WTC11 (cell line): ENCODE data around the gene USP21. TPM values are rescaled to one million over a fixed set of nuclear protein-coding genes. Genes with fewer than 3 reads are reported as not detected.

Experiments used
- ATAC-seq: fragments of 200-7000 bp; cut with Tn5 transposase; 2 replicates; pipeline ENCODE4 v1.10.0; 2021; ENCODE audit warnings: mild to moderate bottlenecking, moderate library complexity
- CTCF ChIA-PET: fragments of 300-600 bp; sonication (Branson Sonifier 250); formaldehyde crosslinking; loops from one replicate; lab custom pipeline; 2021; ENCODE audit warnings: antibody characterized with exemption; lab: Charles Lee
- POLR2A ChIA-PET: fragments of 350-600 bp; sonication (Branson Sonifier 250); formaldehyde crosslinking; loops from one replicate; lab custom pipeline; 2021; ENCODE audit warnings: antibody characterized with exemption; lab: Charles Lee
- DNase-seq: peaks from one replicate; pipeline ENCODE4 v3.0.0; 2021; ENCODE audit warnings: low spot score
- H3K27ac Mint-ChIP-seq: 2 replicates; pipeline ENCODE4 v1.8.0; 2021; ENCODE audit warnings: mixed read lengths
- H3K27me3 Mint-ChIP-seq: 2 replicates; pipeline ENCODE4 v1.8.0; 2021; ENCODE audit warnings: low read depth, mild to moderate bottlenecking, moderate library complexity, mixed read lengths
- H3K36me3 Mint-ChIP-seq: 2 replicates; pipeline ENCODE4 v1.8.0; 2021; ENCODE audit warnings: mixed read lengths
- H3K4me1 Mint-ChIP-seq: 2 replicates; pipeline ENCODE4 v1.8.0; 2022; ENCODE audit warnings: mixed read lengths
- H3K4me3 Mint-ChIP-seq: 2 replicates; pipeline ENCODE4 v1.8.0; 2021; ENCODE audit warnings: mild to moderate bottlenecking, moderate library complexity, mixed read lengths
- H3K9me3 Mint-ChIP-seq: 2 replicates; pipeline ENCODE4 v1.8.0; 2021; ENCODE audit warnings: mixed read lengths
- ESRRA ChIP-seq: sonication (generic); formaldehyde crosslinking; IDR thresholded peaks from 2 replicates; pipeline ENCODE4 v1.8.1; 2022; ENCODE audit warnings: mild to moderate bottlenecking, missing genetic modification reagents, borderline replicate concordance
- HMGA2 ChIP-seq: fragments of 250-450 bp; sonication (Bioruptor Pico); IDR thresholded peaks from 2 replicates; pipeline ENCODE4 v1.4.0; 2021; ENCODE audit warnings: mild to moderate bottlenecking, moderate library complexity
- NFE2L1 ChIP-seq: sonication (generic); formaldehyde crosslinking; IDR thresholded peaks from 2 replicates; pipeline ENCODE4 v1.8.1; 2023; ENCODE audit warnings: missing genetic modification reagents
- NR1H2 ChIP-seq: sonication (generic); formaldehyde crosslinking; IDR thresholded peaks from 2 replicates; pipeline ENCODE4 v1.9.0; 2021; ENCODE audit warnings: mild to moderate bottlenecking, moderate library complexity, missing genetic modification reagents
- SMAD4 ChIP-seq: sonication (generic); formaldehyde crosslinking; IDR thresholded peaks from 2 replicates; pipeline ENCODE4 v1.8.0; 2022; ENCODE audit warnings: mild to moderate bottlenecking, missing genetic modification reagents
- SOX15 ChIP-seq: fragments of 250-450 bp; sonication (Bioruptor Pico); IDR thresholded peaks from 2 replicates; pipeline ENCODE4 v1.9.0; 2021; ENCODE audit warnings: mild to moderate bottlenecking
- ZNF232 ChIP-seq: sonication (generic); formaldehyde crosslinking; IDR thresholded peaks from 2 replicates; pipeline ENCODE4 v1.8.0; 2022; ENCODE audit warnings: mild to moderate bottlenecking, missing genetic modification reagents
- ZNF416 ChIP-seq: fragments of 250-450 bp; sonication (Bioruptor Pico); IDR thresholded peaks from 2 replicates; pipeline ENCODE4 v1.9.0; 2021; ENCODE audit warnings: mild to moderate bottlenecking, inconsistent platforms
- ZNF423 ChIP-seq: fragments of 250-450 bp; sonication (Bioruptor Pico); IDR thresholded peaks from 2 replicates; pipeline ENCODE4 v2.1.2; 2022; ENCODE audit warnings: mild to moderate bottlenecking, moderate library complexity
- total RNA-seq: library from RNA; stranded (reverse); gene quantifications from 3 replicates; pipeline ENCODE4 v1.2.3, GENCODE V29; 2021
- TF ChIP-seq, protein P1 (sequence below): sonication (generic); formaldehyde crosslinking; conservative IDR thresholded peaks from 2 replicates; pipeline ENCODE4 v1.8.1; 2023; ENCODE audit warnings: mild to moderate bottlenecking, low read depth, missing genetic modification reagents, moderate library complexity
- TF ChIP-seq, protein P2 (sequence below): sonication (generic); formaldehyde crosslinking; IDR thresholded peaks from 2 replicates; pipeline ENCODE4 v1.8.1; 2023; ENCODE audit warnings: mild to moderate bottlenecking, missing genetic modification reagents
- TF ChIP-seq, protein P3 (sequence below): sonication (generic); formaldehyde crosslinking; IDR thresholded peaks from 2 replicates; pipeline ENCODE4 v1.8.0; 2022; ENCODE audit warnings: mild to moderate bottlenecking, missing genetic modification reagents
- TF ChIP-seq, protein P4 (sequence below): fragments of 250-450 bp; sonication (Bioruptor Pico); IDR thresholded peaks from 2 replicates; pipeline ENCODE4 v1.9.0; 2021; ENCODE audit warnings: mild to moderate bottlenecking, borderline replicate concordance
- TF ChIP-seq, protein P5 (sequence below): fragments of 200-600 bp; IDR thresholded peaks from 2 replicates; pipeline ENCODE4 v1.8.0; 2022; ENCODE audit warnings: antibody characterized with exemption

The USP21 gene
- total RNA-seq, 1 experiment from 2014 or later: 30.8 TPM

DNA sequence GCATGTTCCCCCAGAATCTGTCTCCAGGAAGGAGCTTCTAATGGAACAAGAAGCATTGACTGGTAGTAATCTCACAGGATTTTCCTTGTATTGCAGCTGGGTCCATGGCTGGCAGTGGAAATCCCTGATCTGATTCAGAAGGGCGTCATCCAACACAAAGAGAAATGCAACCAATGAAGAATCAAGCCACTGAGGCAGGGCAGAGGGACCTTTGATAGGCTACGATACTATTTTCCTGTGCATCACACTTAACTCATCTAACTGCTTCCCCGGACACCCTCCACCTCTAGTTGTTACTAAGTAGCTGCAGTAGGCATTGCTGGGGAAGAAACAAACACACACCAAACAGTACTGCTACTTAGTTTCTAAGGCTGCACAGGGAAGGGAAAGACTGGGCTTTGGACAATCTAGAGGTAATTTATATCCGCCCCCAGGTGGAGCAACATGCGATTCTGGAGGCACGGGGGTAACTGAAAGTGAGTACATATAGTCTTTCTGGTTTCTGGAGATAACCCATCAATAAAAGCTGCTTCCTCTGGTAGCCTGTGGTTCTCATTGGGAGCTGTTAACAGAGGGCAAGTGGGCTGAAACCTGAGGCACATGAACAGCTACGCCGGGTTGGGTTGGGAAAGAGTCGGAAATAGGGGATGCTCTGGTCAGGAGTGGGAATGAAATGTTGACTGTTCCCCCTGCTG is 837 bp upstream of the USP21 start:
- Mint-ChIP-seq H3K27ac (peak overlapping the region; percentile 84), H3K4me1 (peaks cover 27% of the 10 kb centered on the region), H3K9me3 (no peaks in the 10 kb centered on the region), H3K36me3 (peaks cover 12% of the 10 kb centered on the region), H3K27me3 (no peaks in the 10 kb centered on the region), H3K4me3 (peak overlapping the region; percentile 84)
- ATAC-seq (no peak), DNase-seq (no peak)
- ChIA-PET CTCF (interaction anchor here (0.6 to 1.7 kb wide), 6 partner anchors 7 to 227 kb away, joined by 3 to 6 read pairs (median 3); partner anchors contain the start of genes PPOX and TOMM40L), POLR2A (no interaction called here)
- TF ChIP-seq, protein P1, sequence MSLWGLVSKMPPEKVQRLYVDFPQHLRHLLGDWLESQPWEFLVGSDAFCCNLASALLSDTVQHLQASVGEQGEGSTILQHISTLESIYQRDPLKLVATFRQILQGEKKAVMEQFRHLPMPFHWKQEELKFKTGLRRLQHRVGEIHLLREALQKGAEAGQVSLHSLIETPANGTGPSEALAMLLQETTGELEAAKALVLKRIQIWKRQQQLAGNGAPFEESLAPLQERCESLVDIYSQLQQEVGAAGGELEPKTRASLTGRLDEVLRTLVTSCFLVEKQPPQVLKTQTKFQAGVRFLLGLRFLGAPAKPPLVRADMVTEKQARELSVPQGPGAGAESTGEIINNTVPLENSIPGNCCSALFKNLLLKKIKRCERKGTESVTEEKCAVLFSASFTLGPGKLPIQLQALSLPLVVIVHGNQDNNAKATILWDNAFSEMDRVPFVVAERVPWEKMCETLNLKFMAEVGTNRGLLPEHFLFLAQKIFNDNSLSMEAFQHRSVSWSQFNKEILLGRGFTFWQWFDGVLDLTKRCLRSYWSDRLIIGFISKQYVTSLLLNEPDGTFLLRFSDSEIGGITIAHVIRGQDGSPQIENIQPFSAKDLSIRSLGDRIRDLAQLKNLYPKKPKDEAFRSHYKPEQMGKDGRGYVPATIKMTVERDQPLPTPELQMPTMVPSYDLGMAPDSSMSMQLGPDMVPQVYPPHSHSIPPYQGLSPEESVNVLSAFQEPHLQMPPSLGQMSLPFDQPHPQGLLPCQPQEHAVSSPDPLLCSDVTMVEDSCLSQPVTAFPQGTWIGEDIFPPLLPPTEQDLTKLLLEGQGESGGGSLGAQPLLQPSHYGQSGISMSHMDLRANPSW: no peak
- TF ChIP-seq SOX15 (CRISPR knock-in tag) (no peak), ZNF232 (CRISPR knock-in tag) (no peak), NR1H2 (CRISPR knock-in tag) (no peak), NFE2L1 (CRISPR knock-in tag) (no peak), ZNF416 (no peak), HMGA2 (no peak), ZNF423 (no peak), SMAD4 (CRISPR knock-in tag) (no peak)
- TF ChIP-seq, protein P2, sequence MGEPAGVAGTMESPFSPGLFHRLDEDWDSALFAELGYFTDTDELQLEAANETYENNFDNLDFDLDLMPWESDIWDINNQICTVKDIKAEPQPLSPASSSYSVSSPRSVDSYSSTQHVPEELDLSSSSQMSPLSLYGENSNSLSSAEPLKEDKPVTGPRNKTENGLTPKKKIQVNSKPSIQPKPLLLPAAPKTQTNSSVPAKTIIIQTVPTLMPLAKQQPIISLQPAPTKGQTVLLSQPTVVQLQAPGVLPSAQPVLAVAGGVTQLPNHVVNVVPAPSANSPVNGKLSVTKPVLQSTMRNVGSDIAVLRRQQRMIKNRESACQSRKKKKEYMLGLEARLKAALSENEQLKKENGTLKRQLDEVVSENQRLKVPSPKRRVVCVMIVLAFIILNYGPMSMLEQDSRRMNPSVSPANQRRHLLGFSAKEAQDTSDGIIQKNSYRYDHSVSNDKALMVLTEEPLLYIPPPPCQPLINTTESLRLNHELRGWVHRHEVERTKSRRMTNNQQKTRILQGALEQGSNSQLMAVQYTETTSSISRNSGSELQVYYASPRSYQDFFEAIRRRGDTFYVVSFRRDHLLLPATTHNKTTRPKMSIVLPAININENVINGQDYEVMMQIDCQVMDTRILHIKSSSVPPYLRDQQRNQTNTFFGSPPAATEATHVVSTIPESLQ (CRISPR knock-in tag): no peak
- TF ChIP-seq, protein P3, sequence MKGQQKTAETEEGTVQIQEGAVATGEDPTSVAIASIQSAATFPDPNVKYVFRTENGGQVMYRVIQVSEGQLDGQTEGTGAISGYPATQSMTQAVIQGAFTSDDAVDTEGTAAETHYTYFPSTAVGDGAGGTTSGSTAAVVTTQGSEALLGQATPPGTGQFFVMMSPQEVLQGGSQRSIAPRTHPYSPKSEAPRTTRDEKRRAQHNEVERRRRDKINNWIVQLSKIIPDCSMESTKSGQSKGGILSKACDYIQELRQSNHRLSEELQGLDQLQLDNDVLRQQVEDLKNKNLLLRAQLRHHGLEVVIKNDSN (CRISPR knock-in tag): no peak
- TF ChIP-seq, protein P4, sequence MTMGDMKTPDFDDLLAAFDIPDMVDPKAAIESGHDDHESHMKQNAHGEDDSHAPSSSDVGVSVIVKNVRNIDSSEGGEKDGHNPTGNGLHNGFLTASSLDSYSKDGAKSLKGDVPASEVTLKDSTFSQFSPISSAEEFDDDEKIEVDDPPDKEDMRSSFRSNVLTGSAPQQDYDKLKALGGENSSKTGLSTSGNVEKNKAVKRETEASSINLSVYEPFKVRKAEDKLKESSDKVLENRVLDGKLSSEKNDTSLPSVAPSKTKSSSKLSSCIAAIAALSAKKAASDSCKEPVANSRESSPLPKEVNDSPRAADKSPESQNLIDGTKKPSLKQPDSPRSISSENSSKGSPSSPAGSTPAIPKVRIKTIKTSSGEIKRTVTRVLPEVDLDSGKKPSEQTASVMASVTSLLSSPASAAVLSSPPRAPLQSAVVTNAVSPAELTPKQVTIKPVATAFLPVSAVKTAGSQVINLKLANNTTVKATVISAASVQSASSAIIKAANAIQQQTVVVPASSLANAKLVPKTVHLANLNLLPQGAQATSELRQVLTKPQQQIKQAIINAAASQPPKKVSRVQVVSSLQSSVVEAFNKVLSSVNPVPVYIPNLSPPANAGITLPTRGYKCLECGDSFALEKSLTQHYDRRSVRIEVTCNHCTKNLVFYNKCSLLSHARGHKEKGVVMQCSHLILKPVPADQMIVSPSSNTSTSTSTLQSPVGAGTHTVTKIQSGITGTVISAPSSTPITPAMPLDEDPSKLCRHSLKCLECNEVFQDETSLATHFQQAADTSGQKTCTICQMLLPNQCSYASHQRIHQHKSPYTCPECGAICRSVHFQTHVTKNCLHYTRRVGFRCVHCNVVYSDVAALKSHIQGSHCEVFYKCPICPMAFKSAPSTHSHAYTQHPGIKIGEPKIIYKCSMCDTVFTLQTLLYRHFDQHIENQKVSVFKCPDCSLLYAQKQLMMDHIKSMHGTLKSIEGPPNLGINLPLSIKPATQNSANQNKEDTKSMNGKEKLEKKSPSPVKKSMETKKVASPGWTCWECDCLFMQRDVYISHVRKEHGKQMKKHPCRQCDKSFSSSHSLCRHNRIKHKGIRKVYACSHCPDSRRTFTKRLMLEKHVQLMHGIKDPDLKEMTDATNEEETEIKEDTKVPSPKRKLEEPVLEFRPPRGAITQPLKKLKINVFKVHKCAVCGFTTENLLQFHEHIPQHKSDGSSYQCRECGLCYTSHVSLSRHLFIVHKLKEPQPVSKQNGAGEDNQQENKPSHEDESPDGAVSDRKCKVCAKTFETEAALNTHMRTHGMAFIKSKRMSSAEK (CRISPR knock-in tag): no peak
- TF ChIP-seq, protein P5, sequence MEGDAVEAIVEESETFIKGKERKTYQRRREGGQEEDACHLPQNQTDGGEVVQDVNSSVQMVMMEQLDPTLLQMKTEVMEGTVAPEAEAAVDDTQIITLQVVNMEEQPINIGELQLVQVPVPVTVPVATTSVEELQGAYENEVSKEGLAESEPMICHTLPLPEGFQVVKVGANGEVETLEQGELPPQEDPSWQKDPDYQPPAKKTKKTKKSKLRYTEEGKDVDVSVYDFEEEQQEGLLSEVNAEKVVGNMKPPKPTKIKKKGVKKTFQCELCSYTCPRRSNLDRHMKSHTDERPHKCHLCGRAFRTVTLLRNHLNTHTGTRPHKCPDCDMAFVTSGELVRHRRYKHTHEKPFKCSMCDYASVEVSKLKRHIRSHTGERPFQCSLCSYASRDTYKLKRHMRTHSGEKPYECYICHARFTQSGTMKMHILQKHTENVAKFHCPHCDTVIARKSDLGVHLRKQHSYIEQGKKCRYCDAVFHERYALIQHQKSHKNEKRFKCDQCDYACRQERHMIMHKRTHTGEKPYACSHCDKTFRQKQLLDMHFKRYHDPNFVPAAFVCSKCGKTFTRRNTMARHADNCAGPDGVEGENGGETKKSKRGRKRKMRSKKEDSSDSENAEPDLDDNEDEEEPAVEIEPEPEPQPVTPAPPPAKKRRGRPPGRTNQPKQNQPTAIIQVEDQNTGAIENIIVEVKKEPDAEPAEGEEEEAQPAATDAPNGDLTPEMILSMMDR: no peak

DNA sequence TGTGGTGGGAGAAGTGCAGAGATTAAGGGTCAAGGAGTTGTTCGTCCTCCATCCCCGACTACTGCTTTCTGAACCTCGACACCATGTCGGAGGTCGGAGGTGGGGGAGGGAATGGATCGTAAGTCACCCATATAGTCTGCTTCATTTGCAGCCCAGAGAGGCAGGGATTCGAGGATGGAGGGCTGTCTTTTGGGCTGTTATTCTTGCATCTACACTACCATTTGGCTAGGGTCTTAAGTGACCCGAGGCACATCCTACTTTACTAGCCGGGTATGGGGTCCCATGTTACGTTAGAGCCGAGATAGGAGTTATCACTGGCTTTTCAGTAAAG is 578 bp downstream of the USP21 start:
- no peaks in the 10 kb centered on the region for H3K27me3 Mint-ChIP-seq
- peaks cover 24% of the 10 kb centered on the region for H3K4me1 Mint-ChIP-seq
- no peaks in the 10 kb centered on the region for H3K9me3 Mint-ChIP-seq
- TF ChIP-seq ESRRA (CRISPR knock-in tag): no peak
- TF ChIP-seq, all 79 proteins: peak for 0
- ChIA-PET CTCF (interaction anchor here (1.2 kb wide), 1 partner anchor 66 kb away, joined by 3 read pairs; the partner anchor contains the start of gene TOMM40L), POLR2A (no interaction called here)
- Mint-ChIP-seq H3K4me3 (peak overlapping the region; percentile 84), H3K36me3 (peaks cover 22% of the 10 kb centered on the region), H3K27ac (no peak overlapping the region; the same call in 1 of the 2 replicates)
- DNase-seq (no peak), ATAC-seq (no peak)
